Thymus (tissue), 11 donors: Measurements from ENCODE around the gene ZNF792. TPM values are rescaled to one million over a fixed set of nuclear protein-coding genes. Genes with fewer than 3 reads are reported as not detected.
"Not testable (repeated sequence)": the region's sequence is repeated elsewhere in the genome, so short reads cannot be mapped to it uniquely, and the experiment has no call there.

Experiments
- DNase-seq, 9 donors: peaks; one replicate each; pipeline ENCODE4 v3.0.0-alpha.2; 2013; ENCODE audit warnings: low spot score in 9 of 9, low read depth in 6 of 9, missing footprints in 1 of 9
- H3K27ac ChIP-seq, 2 donors: one replicate each; pipeline ENCODE4 v1.5.1; 2013; ENCODE audit warnings: control low read depth in 1 of 2, low read depth in 1 of 2, low read length in 1 of 2, mild to moderate bottlenecking in 1 of 2, moderate library complexity in 1 of 2
- H3K27me3 ChIP-seq, 2 donors: one replicate each; pipeline ENCODE4 v1.5.1; 2013; ENCODE audit warnings: low read length in 1 of 2; ENCODE audit not compliant: control insufficient read depth in 2 of 2, insufficient read depth in 1 of 2
- H3K36me3 ChIP-seq, 2 donors: one replicate each; pipeline ENCODE4 v1.5.1; 2013; ENCODE audit warnings: low read length in 1 of 2, mild to moderate bottlenecking in 1 of 2, moderate library complexity in 1 of 2; ENCODE audit not compliant: control insufficient read depth in 2 of 2, insufficient read depth in 2 of 2
- H3K4me1 ChIP-seq, 2 donors: one replicate each; pipeline ENCODE4 v1.5.1; 2013; ENCODE audit warnings: low read length in 2 of 2; ENCODE audit not compliant: control insufficient read depth in 2 of 2, insufficient read depth in 2 of 2
- H3K4me3 ChIP-seq, 2 donors: one replicate each; pipeline ENCODE4 v1.5.1; 2013; ENCODE audit warnings: low read length in 2 of 2, control low read depth in 1 of 2, mild to moderate bottlenecking in 1 of 2
- H3K9me3 ChIP-seq, 2 donors: one replicate each; pipeline ENCODE4 v1.5.1; 2013; ENCODE audit warnings: low read length in 1 of 2, mild to moderate bottlenecking in 1 of 2; ENCODE audit not compliant: control insufficient read depth in 2 of 2, insufficient read depth in 1 of 2
- WGBS: extraction: QIAGEN DNeasy Blood & Tissue Kit; methylation state at CpG from one replicate; pipeline ENCODE4 v1.1.7; 2013; 5-methylcytosine and 5-hydroxymethylcytosine counted together
- polyA plus RNA-seq: library from polyadenylated mRNA; stranded (reverse); fragments of 200-250 nt; gene quantifications from one replicate; pipeline ENCODE4 v1.2.3, GENCODE V29; 2013
- total RNA-seq: library from RNA; stranded (reverse); fragments of 120-200 nt; gene quantifications from one replicate; pipeline ENCODE4 v1.2.4, GENCODE V29; 2013
- donor health status: healthy.

The ZNF792 gene
- total and polyA plus RNA-seq, 2 donors = 2.6 to 5.4 TPM

GRCh38 chr19:35006999-35007365 is 43.0 kb upstream of the ZNF792 start:
- Histone ChIP-seq H3K27ac (no peak overlapping the region), H3K4me1 (peaks cover 9 to 21% of the 10 kb centered on the region in 2 donors), H3K4me3 (no peak overlapping the region), H3K9me3 (peaks cover 0 to 1% of the 10 kb centered on the region in 2 donors), H3K27me3 (no peaks in the 10 kb centered on the region), H3K36me3 (peaks cover 49 to 51% of the 10 kb centered on the region in 2 donors)
- no peak for DNase-seq
- WGBS = 98% methylated on average over 5 of the region's 5 CpGs

- Histone ChIP-seq H3K36me3 (peaks cover 45 to 47% of the 10 kb centered on the region in 2 donors), H3K9me3 (peaks cover 0 to 1% of the 10 kb centered on the region in 2 donors), H3K27ac (no peak overlapping the region), H3K4me3 (no peak overlapping the region), H3K4me1 (peaks cover 9 to 26% of the 10 kb centered on the region in 2 donors), H3K27me3 (no peaks in the 10 kb centered on the region)
- DNase-seq = no peak
- WGBS = 97% methylated on average over 15 of the region's 15 CpGs
These were observed 42.4 kb upstream of the ZNF792 start for GRCh38 chr19:35006342-35006998.

- DNase-seq = not testable (repeated sequence)
These were observed 41.9 kb upstream of the ZNF792 start for GRCh38 chr19:35006007-35006341.

GRCh38 chr19:35005256-35005977 is 41.4 kb upstream of the ZNF792 start:
- H3K36me3 ChIP-seq = peaks cover 36 to 37% of the 10 kb centered on the region in 2 donors
- H3K4me3 ChIP-seq = no peak overlapping the region
- peaks cover 0 to 1% of the 10 kb centered on the region in 2 donors for H3K9me3 ChIP-seq
- H3K27me3 ChIP-seq = no peaks in the 10 kb centered on the region
- H3K4me1 ChIP-seq = peaks cover 12 to 32% of the 10 kb centered on the region in 2 donors
- no peak for DNase-seq
- no peak overlapping the region for H3K27ac ChIP-seq
- WGBS = 97% methylated on average over 11 of the region's 11 CpGs

More at GRCh38 chr19:35006007-35006341, 41.9 kb upstream of the ZNF792 start:
- H3K4me3 ChIP-seq, H3K27me3 ChIP-seq, H3K27ac ChIP-seq, H3K9me3 ChIP-seq: not testable (repeated sequence)
- 96% methylated on average over 6 of the region's 6 CpGs for WGBS
- Histone ChIP-seq H3K36me3 (peaks cover 40 to 42% of the 10 kb centered on the region in 2 donors), H3K4me1 (peaks cover 12 to 31% of the 10 kb centered on the region in 2 donors)

- Histone ChIP-seq H3K4me1 (peaks cover 12 to 35% of the 10 kb centered on the region in 2 donors), H3K4me3 (no peak overlapping the region)
- no peak for DNase-seq
These were observed 40.7 kb upstream of the ZNF792 start for GRCh38 chr19:35004517-35005255.

GRCh38 chr19:35002037-35002535 is 38.1 kb upstream of the ZNF792 start:
- DNase-seq = no peak
- peaks cover 0 to 1% of the 10 kb centered on the region in 2 donors for H3K9me3 ChIP-seq
- H3K4me1 ChIP-seq = peaks cover 25 to 61% of the 10 kb centered on the region in 2 donors
- WGBS = 97% methylated on average over 11 of the region's 11 CpGs
- H3K27me3 ChIP-seq = no peaks in the 10 kb centered on the region
- peaks cover 18 to 19% of the 10 kb centered on the region in 2 donors for H3K36me3 ChIP-seq
- H3K27ac ChIP-seq = peak overlapping the region in 1 of 2 donors; percentile 53
- H3K4me3 ChIP-seq = no peak overlapping the region

More at GRCh38 chr19:35004517-35005255, 40.7 kb upstream of the ZNF792 start:
- 96% methylated on average over 18 of the region's 18 CpGs for WGBS
- Histone ChIP-seq H3K36me3 (peaks cover 29% of the 10 kb centered on the region in 2 donors), H3K27ac (peak overlapping the region in 1 of 2 donors; percentile 20), H3K27me3 (no peaks in the 10 kb centered on the region), H3K9me3 (peaks cover 0 to 1% of the 10 kb centered on the region in 2 donors)

- peak in 5 of 9 donors; percentile 64 to 87 (median 68) for DNase-seq
These were observed 36.8 kb upstream of the ZNF792 start for GRCh38 chr19:35000647-35001501.

GRCh38 chr19:35000338-35000646 is 36.3 kb upstream of the ZNF792 start:
- no peaks in the 10 kb centered on the region for H3K27me3 ChIP-seq
- H3K4me1 ChIP-seq = peaks cover 39 to 75% of the 10 kb centered on the region in 2 donors
- H3K9me3 ChIP-seq = peaks cover under 1% of the 10 kb centered on the region in 2 donors
- peaks cover 6 to 8% of the 10 kb centered on the region in 2 donors for H3K36me3 ChIP-seq
- H3K4me3 ChIP-seq = peak overlapping the region; percentile 47 to 84
- peak overlapping the region in 1 of 2 donors; percentile 97 for H3K27ac ChIP-seq
- no peak for DNase-seq
- 1% methylated on average over 37 of the region's 37 CpGs for WGBS

More at GRCh38 chr19:35000647-35001501, 36.8 kb upstream of the ZNF792 start:
- Histone ChIP-seq H3K36me3 (peaks cover 12 to 14% of the 10 kb centered on the region in 2 donors), H3K27ac (peak overlapping the region; percentile 83 to 97), H3K9me3 (peaks cover 0 to 1% of the 10 kb centered on the region in 2 donors), H3K27me3 (no peaks in the 10 kb centered on the region), H3K4me3 (peak overlapping the region; percentile 47 to 84), H3K4me1 (peaks cover 38 to 73% of the 10 kb centered on the region in 2 donors)
- 4% methylated on average over 46 of the region's 46 CpGs for WGBS
